Hindlimb muscle (tissue), 1 donor: ENCODE data around the gene SLAIN2. TPM values are rescaled to one million over a fixed set of nuclear protein-coding genes. Genes with fewer than 3 reads are reported as not detected.
"Not testable (repeated sequence)": the region's sequence is repeated elsewhere in the genome, so short reads cannot be mapped to it uniquely, and the experiment has no call there.

Experiments used
- DNase-seq: peaks from one replicate; pipeline ENCODE4 v3.0.0-alpha.2; 2013
- polyA plus RNA-seq: library from polyadenylated mRNA; unstranded; fragments of 120-200 nt; gene quantifications from one replicate; pipeline ENCODE4 v1.2.1, GENCODE V29; 2013; ENCODE audit not compliant: insufficient read length

SLAIN2 gene
- polyA plus RNA-seq, 1 donor, result 61.5 TPM

DNA sequence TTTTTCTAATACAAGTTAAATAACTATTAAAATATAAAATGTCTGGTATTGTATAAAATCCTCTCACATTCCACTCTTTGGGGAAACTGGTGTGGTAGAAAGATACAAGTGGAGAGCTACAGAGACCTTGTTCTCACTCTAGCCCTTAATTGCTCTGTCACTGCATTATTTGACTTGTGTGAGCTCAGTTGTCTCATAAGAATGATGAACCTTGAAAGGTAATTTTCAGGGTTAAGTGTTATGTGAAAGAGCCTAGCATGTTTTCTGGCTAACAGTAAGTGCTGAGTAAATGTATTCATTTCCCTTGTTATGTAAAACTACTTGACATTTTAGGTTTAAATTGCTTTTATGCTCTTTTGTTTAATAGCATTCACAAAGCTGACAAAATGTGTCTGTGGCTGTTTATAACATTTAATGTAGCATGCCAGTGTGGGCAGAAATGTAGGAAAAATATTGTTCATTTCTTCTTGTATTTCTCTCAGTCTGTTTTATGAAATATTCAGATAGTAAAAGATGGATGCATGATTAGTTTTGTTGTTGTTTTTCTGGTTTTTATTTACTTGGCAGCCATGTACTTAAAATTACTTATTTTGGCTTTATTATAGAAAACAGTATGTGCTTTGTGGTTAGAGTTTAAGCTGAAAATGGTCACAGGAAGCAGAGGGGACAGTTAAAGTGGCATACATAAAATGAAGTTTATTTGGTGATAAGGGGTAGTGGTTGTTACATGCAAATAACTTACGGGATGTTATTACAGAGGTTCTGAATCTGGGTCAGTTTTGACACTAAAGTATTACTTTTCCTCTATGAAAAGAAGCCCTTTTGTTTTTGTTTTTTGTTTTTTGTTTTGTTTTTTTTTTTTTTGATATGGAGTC is 29.2 kb downstream of the SLAIN2 start:
- DNase-seq, result no peak

DNA sequence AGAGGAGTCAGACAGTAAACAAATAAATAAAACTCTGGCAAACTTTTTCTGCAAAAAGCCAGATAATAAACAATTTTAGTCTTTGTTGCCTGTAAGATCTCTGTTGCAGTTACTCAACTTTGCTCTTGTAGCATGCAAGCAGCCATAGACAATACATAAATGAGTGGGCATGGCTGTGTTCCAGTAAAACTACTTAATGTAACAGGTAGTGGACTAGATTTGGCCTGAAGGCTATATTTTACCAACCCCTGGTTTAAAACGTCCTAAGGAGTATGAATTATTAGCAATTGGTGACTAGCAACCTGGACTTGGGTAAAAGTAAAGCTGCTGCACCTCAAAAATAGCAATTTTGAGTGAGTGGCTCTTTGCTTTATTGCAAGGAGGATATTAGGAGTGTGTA is 30.9 kb downstream of the SLAIN2 start:
- DNase-seq, result no peak

DNA sequence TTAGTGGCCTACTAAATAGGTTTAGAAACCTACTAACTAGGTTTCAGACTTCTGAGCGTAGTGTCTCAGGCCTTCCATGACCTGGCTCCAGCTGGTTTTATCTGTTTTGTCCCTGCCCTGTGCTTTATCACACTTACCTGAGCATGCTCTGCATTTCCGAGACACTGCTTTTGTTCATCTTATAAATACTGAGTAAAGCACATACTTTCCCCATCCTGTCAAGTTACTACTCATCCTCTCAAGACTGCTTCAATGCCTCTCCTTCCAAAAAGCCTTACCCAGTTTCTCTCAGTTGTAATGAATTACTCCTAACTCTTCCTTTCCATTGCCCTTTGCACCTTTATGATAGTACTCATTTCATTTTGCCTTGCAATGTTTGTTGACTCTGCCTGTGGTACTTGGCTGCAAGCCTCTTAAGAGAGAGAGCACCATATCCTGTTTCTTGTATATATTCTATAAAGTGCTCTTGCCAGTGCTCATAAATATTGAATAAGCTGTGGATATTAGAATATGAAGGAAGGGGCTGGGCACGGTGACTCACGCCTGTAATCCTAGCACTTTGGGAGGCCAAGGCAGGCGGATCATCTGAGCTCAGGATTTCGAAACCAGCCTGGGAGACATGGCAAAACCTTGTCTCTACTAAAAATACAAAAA is 34.4 kb downstream of the SLAIN2 start:
- DNase-seq, result no peak

DNA sequence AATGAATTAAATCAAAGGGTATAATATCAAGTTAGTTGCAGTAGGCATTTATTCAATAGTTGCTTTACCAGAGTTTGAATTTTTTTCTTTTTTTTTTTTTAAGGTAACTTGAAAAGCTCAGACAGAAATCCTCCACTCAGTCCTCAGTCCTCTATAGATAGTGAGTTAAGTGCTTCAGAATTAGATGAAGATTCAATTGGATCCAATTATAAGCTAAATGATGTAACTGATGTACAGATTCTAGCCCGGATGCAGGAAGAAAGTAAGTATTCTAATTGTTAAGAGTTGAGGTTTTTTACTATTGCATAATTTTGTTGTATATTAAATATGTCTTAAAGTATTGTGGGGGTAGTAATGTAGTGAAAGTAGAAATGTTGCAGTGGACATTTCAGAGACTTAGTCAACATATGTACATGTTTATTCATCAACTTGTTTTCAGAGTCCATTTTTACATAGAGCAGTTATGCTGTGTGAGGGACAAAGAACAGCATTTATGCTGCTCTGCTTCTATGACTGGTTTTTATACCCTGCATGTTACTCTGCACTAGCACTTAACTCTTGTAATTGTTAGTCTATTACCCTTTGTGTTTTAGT is 38.4 kb downstream of the SLAIN2 start:
- no peak for DNase-seq

DNA sequence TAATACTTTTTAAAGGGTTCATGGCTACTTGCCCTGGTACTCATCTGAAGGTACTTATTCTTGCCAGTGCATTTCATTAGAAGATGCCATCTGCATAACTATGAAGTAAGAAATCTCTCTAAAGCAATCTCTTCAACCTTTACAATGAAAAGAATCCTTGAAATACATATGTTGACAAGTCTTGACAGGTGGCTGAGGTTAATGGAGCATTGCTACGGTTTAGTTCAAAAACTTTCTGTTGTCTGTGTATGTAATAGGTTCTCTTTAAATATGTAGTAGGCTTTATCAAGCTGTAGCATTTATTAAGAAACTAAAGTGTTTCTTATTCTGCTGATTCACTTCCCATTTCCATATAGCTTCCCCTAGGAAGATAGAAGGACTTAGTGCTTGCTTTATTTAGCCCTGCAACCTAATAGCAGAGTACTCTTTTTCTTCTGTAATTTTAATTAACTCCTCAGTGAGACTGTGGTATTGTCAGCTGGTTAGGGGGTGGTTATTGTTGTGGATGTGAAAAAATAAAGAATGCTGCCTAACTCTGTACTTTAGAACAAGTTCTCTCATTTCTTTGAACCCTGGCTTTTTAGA is 39.3 kb downstream of the SLAIN2 start:
- DNase-seq, result no peak

DNA sequence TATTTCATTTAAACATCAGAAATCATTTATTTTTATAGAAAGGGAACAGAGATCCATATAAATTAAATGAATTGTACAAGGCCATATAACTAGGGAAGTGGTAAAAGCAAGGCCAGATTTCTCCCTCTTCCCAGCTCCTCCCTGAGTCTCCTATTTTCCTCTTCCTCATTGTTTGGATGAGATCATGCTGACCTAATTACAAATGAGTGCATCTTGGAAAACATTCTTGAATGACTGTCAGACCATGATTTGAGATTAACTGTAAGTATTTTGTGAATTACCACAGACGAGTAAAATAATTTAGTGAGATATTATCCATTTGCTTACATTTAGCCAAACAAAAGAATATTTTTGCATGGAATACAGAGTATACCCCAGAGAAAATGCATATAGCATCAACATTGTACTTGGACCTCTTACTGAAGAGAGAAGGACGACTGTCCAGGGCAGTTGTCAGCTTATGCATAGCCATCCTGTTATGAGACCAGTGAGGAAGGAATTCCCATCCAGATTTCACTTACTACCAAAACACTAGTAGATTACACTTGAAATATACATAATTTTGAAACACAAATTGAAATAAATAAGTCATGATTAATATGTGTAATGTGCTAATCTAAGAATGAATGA is 47.3 kb downstream of the SLAIN2 start:
- DNase-seq, result peak; percentile 15

DNA sequence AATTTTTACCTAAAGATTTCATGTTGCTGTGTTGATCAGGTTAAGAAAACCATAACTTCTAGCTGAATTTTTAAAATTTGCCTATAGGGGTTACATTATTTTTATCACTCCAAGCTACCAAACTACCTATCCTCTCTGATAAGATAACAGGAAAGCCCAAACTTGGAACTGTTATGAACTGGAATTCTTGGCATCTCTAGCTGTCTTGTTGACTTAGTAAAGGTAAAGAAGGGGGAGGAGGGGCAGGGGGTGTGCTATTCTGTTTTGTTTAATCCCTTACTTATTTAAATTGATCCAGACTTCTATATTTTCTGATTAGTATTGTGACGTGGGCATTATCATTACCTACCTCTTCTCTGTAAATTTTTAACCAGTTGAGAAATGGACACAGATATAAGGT is 54.7 kb downstream of the SLAIN2 start:
- DNase-seq, result no peak

DNA sequence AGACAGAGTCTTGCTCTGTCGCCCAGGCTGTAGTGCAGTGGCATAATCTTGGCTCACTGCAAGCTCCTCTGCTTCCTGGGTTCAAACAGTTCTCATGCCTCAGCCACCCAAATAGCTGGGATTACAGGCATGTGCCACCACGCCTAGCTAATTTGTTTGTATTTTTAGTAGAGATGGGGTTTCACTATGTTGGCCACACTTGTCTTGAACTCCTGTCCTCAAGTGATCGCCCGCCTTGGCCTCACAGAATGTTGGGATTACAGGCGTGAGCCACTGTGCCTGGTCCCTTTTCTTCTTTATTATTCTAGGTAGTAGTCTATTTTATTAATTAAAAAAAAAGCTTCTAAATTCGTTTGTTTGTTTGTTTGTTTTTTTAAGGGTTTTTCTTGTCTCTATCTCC is 59.1 kb downstream of the SLAIN2 start:
- no peak for DNase-seq

DNA sequence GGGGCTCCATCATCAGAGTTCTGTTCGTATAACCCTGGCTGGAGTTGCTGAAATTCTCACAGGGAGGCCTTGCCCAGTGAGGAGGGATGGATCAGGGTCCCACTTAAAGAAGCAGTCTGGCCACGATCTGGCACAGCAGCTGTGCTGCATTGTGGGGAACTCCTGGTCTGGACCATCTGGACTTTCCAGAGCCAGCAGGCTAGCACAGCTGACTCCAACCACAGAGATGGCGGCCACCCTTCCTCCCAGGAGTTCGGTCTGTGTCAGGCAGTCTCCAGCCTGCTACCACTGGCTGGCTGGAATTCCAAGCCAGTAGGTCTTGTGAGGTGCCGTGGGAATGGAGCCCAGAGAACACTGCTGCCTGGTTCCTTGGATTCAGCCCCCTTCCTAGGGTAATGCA is 62.0 kb downstream of the SLAIN2 start:
- DNase-seq, result no peak

DNA sequence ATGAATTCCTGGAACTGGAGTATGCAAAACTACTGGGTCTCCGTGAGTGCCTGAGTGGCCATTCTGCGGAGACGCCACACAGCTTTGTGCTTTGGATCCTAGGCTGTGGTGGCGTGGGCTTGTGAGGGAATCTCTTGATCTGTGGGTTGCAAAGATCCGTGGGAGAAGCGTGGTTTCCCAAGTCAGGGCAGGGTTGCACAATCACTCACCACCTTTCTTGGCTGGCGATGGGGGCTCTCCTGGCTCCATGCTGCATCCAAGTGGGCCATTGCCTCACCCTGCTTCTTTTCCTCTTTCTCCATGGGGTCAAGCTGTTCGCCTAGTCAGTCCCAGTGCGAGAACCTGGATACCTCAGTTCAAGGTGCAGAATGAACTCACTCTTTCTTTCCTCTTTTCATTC is 62.5 kb downstream of the SLAIN2 start:
- no peak for DNase-seq

DNA sequence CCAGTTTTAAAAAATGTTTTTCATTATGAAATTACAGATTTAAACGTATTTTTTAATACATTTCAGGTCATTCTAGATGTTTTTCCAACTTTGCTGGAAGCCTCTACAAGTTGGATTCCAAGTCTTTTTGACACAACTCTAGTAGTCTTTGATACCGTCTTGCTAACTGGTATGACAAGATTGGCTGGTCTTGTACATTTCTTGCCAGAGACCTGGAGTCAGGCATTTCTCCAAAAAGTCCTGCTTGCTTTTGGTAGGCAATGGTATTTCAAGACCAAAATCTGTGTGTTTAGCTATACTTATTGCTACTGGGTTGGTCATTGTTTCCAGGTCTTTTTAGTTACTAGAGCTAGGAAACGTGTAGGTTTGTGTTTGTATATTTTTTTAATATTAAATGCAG is 64.6 kb downstream of the SLAIN2 start:
- no peak for DNase-seq

DNA sequence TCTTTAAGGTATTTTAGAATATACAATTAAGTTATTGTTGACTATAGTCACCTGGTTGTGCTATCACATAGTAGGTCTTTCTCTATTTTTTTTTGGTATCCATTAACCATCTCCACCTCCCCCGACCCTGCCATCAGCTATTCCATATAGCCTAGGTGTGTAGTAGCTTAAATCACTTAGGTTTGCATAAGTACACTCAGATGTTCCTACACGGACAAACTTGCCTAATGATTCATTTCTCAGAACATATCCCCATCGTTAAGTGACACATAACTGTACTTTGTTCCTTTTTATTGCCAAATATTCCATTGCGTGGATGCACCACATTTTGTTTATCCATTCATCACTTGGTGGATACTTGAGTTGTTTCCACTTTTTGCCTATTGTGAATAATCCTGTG is 67.9 kb downstream of the SLAIN2 start:
- DNase-seq, result no peak

DNA sequence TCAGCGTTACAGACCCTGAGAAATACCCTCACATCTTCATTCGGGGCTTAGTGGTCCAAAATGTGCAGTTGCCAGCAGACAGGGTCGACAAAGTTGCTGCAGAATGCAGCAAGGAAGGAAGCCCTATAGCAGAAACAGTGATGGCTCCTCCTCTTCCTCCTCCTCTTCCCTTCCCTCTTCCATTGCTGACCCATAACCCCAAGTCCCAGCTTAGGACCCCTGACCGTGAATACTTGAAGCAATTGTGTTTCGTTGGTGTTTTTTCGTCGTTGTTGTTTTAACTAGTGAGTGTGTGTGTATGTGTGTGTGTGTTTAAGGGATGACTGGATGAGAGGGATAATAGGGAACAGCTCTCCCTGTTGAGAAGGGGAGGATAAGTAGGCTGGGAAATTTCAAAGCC is 69.5 kb downstream of the SLAIN2 start:
- no peak for DNase-seq

DNA sequence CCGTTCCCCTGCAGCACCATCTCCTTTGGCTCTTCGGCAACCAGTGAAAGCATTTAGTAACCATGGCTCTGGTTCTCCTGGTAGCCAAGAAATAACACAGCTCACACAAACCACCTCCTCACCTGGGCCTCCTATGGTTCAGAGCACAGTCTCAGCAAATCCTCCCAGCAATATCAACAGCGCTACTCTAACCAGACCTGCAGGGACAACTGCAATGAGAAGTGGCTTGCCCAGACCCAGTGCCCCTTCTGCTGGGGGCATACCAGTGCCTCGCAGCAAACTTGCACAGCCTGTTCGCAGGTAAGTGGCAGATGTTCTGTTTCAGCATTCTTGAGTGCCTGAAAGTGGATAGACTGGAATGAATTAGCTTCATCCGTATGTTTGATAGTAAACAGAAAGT is 78.8 kb downstream of the SLAIN2 start:
- no peak for DNase-seq

DNA sequence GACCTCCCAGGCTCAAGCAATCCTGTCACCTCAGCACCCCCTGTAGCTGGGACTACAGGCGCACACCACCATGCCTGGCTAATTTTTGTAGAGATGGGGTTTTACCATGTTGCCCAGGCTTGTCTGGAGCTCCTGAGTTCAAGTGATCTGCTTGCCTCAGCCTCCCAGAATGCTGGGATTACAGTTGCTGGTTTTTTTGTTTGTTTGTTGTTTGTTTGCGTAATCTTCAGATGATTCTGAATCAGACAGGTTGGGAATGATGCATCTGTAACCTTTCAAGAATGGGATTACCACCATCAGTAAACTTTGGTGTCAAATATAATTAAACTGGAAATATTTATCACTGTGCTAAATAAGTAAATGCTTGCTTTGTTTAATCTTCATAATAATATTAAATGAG is 79.8 kb downstream of the SLAIN2 start:
- DNase-seq, result no peak

DNA sequence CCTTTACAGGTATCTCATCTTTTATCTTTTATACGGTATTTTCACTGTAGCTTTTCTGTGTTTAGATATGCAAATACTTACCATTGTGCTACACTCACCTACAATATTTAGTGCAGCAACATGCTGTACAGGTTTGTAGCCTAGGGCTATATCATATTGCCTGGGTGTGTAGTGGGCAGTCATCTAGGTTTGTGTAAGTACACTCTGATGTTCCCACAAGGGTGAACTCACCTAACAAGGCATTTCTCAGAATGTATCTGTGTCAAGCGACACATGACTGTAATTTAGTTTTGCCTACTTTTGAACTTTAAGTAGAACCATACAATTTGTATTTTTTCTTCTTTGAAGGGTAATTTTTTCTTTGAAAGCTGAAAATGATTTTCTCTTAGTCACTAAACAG is 87.6 kb downstream of the SLAIN2 start:
- DNase-seq, result no peak

DNA sequence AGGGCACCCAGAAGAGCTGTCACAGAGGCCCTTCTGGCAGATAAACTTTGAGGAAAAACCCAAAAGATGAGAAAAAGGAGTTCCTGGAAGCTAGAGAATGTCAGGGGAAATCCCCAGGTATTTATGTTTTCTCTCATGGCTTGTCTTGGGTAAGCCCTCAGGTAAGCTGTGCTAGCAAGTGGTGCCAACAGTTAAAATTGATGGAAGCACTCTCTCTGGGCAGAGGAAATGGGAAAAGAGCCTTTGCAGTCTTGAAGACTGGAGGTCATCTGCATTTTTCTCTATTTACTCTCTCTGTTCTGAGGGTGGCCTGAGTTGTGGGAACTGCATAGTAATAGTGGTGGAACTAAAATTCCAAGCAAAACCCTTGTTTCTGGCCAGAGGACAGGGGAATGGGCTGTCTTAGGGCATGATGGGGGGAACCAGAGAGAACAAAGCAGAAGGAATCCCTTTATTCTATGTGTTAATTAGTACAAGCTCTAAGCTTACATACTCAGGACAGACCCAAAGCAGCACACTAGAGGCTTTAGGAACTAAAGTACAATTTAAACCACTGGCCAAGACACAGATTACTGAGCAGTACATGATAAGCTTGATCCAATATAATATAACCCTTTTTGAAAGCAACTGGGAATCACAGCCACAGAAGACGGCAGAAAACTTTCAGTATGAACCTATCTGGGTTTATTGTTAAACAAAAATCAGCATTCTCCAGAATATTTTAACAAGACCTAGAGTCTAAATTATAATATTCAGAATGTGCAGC is 88.6 kb downstream of the SLAIN2 start:
- DNase-seq, result no peak

DNA sequence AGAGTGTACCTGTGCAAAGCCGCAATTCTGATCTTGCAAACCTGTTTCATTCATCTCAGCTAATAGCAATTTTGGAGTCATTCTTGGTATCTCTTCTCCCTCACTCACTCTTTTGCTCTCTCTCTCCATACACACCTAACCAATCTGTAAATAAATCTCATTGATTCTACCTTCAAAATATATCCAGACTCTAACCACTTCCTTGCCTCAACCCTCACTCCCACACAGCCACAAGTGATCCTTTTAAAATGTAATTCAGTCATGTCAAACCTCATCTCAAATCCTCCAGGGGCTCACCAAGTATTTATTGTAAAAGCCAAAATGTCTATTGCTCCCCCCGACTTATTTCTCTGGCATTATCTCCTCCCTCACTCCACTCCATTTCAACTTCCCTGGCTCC is 90.1 kb downstream of the SLAIN2 start:
- DNase-seq, result no peak

DNA sequence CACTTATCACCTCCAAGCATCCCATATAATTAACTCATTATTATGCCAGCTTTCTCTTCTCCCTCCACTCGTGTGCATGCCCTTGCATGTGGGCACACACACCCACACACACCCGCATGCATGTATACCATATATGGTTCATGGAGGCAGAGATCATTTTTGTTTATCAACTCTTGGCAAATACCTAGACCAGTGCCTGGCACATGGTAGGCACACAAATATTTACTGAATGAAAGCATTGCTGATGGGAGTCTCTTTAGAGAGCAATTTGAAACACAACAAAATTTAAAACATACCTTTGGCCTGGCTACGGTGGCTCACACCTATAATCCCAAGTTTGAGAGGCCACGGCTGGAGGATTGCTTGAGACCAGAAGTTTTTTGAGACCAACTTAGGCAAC is 90.7 kb downstream of the SLAIN2 start:
- DNase-seq, result no peak

DNA sequence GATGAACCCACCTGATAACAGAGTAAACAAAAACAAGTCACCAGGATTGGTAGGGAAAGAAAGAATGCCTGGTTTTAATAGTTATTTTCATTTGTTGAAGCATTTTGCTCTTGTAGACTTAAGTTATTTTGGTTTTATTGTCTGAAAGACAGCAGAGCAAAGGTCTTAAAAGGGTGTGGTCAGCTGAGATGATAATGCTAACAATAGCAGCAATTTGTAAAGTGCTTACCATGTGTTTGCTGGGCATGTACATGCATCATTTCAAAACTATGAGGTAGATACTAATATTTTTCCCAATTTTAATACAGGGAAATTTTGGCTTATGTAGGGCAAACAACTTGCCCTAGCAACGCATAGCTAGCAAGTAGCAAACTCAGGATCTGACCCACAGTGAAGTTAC is 95.0 kb downstream of the SLAIN2 start:
- no peak for DNase-seq

DNA sequence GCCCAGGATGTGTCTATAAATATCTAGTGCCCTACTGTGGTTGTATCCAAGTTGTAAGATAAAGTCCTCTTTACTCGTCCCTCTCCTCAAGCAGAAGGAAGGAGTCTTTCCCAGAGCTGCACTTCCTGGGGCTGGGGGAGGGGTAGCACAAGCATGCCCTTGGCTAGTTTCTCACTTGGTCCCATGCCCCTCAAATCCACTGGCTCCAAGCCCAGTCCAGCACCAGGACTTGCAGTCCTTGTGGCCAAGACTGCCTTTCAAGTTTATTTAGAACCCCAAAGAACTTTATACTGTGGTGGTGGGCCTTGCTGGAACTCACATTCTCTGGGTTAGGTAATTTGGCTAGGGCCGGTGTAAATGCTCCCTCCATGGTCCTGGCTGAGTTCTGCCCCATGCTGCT is 98.7 kb downstream of the SLAIN2 start:
- DNase-seq, result no peak

DNA sequence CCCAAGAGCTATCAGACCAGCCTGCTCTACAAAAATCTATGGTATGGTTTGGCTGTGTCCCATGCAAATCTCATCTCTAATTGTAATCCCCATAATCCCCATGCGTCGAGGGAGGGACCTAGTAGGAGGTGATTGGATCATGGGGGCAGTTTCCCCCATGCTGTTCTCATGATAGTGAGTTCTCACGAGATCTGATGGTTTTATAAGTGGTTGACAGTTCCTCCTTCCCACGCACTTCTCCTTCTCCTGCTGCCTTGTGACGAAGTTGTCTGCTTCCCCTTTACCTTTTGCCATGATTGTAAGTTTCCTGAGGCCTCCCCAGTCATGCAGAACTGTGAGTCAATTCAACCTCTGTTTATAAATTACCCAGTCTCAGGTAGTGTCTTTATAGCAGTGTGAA is 99.6 kb downstream of the SLAIN2 start:
- not testable (repeated sequence) for DNase-seq
